Trophoblast cell (in vitro differentiated cells and primary cell): ENCODE measurements around the gene SEMA3B.

Source experiments
- DNase-seq, 2 donors: peaks; one replicate each; pipeline ENCODE4 v3.0.0-alpha.2; 2016
- H2AFZ ChIP-seq: 2 replicates; pipeline ENCODE4 v1.6.1; 2013; ENCODE audit warnings: low read length, moderate library complexity, mild to moderate bottlenecking; ENCODE audit not compliant: insufficient read depth, poor library complexity
- H2AK5ac ChIP-seq: 2 replicates; pipeline ENCODE4 v1.6.1; 2013; ENCODE audit warnings: mild to moderate bottlenecking, low read length
- H2BK120ac ChIP-seq: 2 replicates; pipeline ENCODE4 v1.6.1; 2013; ENCODE audit warnings: low read length, mild to moderate bottlenecking, moderate library complexity; ENCODE audit not compliant: insufficient read depth, poor library complexity
- H2BK12ac ChIP-seq: 2 replicates; pipeline ENCODE4 v1.6.1; 2013; ENCODE audit warnings: mild to moderate bottlenecking, low read length, moderate library complexity
- H2BK5ac ChIP-seq: 2 replicates; pipeline ENCODE4 v1.6.1; 2013; ENCODE audit warnings: low read length, low read depth, moderate library complexity, mild to moderate bottlenecking; ENCODE audit not compliant: poor library complexity
- H3K14ac ChIP-seq: 2 replicates; pipeline ENCODE4 v1.6.1; 2013; ENCODE audit warnings: mild to moderate bottlenecking, low read length
- H3K18ac ChIP-seq: 2 replicates; pipeline ENCODE4 v1.6.1; 2013; ENCODE audit warnings: mild to moderate bottlenecking, low read length
- H3K23ac ChIP-seq: 2 replicates; pipeline ENCODE4 v1.6.1; 2013; ENCODE audit warnings: low read length
- H3K27ac ChIP-seq: 2 replicates; pipeline ENCODE4 v1.5.1; 2013; ENCODE audit warnings: low read depth, mild to moderate bottlenecking, inconsistent platforms, low read length, moderate library complexity
- H3K27me3 ChIP-seq: 2 replicates; pipeline ENCODE4 v1.6.1; 2013; ENCODE audit warnings: inconsistent platforms, mild to moderate bottlenecking, low read length, moderate library complexity; ENCODE audit not compliant: insufficient read depth
- H3K36me3 ChIP-seq, 2 experiments: 1 replicate in 1 of 2; 2 replicates in 1 of 2; pipeline ENCODE4 v1.6.1; 2013; ENCODE audit warnings: low read length in 2 of 2, mild to moderate bottlenecking in 2 of 2, moderate library complexity in 1 of 2; ENCODE audit not compliant: insufficient read depth in 2 of 2, control insufficient read depth in 1 of 2
- H3K4ac ChIP-seq: 2 replicates; pipeline ENCODE4 v1.6.1; 2013; ENCODE audit warnings: low read depth, mild to moderate bottlenecking, low read length, moderate library complexity
- H3K4me1 ChIP-seq, 2 experiments: 1 replicate in 1 of 2; 2 replicates in 1 of 2; pipeline ENCODE4 v1.6.1; 2013; ENCODE audit warnings: low read length in 2 of 2, mild to moderate bottlenecking in 2 of 2, moderate library complexity in 1 of 2; ENCODE audit not compliant: insufficient read depth in 2 of 2, control insufficient read depth in 1 of 2
- H3K4me2 ChIP-seq: 2 replicates; pipeline ENCODE4 v1.6.1; 2013; ENCODE audit warnings: inconsistent platforms, mild to moderate bottlenecking, low read length, moderate library complexity
- H3K4me3 ChIP-seq: 2 replicates; pipeline ENCODE4 v1.5.1; 2013; ENCODE audit warnings: mild to moderate bottlenecking, low read depth, low read length, inconsistent platforms
- H3K79me1 ChIP-seq: one replicate; pipeline ENCODE4 v1.6.1; 2013; ENCODE audit warnings: low read length
- H3K79me2 ChIP-seq: 2 replicates; pipeline ENCODE4 v1.6.1; 2013; ENCODE audit warnings: low read length, mild to moderate bottlenecking; ENCODE audit not compliant: control insufficient read depth, insufficient read depth, poor library complexity
- H3K9ac ChIP-seq: 2 replicates; pipeline ENCODE4 v1.6.1; 2013; ENCODE audit warnings: mild to moderate bottlenecking, low read length
- H3K9me3 ChIP-seq: 2 replicates; pipeline ENCODE4 v1.6.1; 2013; ENCODE audit warnings: low read depth, mild to moderate bottlenecking, control low read depth, inconsistent platforms, low read length; ENCODE audit not compliant: insufficient read depth
- H4K12ac ChIP-seq: 2 replicates; pipeline ENCODE4 v1.6.1; 2013; ENCODE audit warnings: low read depth, mild to moderate bottlenecking, low read length, moderate library complexity
- H4K8ac ChIP-seq: 2 replicates; pipeline ENCODE4 v1.6.1; 2013; ENCODE audit warnings: low read depth, mild to moderate bottlenecking, low read length, moderate library complexity
- H4K91ac ChIP-seq: one replicate; pipeline ENCODE4 v1.6.1; 2013; ENCODE audit warnings: low read depth, mild to moderate bottlenecking, low read length, moderate library complexity
- WGBS: extraction: QIAGEN DNeasy Blood & Tissue Kit; methylation state at CpG from one replicate; pipeline ENCODE4 v1.1.7; 2013; ENCODE audit warnings: missing lambda C conversion rate; ENCODE audit not compliant: insufficient read length, insufficient coverage; ENCODE audit errors: extremely low coverage; 5-methylcytosine and 5-hydroxymethylcytosine counted together

Gene SEMA3B

DNA sequence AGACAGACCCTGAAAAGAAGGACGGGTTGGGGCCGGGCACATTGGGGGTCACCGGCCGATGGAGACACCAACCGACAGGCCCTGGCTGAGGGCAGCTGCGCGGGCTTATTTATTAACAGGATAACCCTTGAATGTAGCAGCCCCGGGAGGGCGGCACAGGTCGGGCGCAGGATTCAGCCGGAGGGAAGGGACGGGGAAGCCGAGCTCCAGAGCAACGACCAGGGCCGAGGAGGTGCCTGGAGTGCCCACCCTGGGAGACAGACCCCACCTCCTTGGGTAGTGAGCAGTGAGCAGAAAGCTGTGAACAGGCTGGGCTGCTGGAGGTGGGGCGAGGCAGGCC lies 7.8 kb downstream of the SEMA3B start:
- H3K18ac ChIP-seq, result no peak overlapping the region

DNA sequence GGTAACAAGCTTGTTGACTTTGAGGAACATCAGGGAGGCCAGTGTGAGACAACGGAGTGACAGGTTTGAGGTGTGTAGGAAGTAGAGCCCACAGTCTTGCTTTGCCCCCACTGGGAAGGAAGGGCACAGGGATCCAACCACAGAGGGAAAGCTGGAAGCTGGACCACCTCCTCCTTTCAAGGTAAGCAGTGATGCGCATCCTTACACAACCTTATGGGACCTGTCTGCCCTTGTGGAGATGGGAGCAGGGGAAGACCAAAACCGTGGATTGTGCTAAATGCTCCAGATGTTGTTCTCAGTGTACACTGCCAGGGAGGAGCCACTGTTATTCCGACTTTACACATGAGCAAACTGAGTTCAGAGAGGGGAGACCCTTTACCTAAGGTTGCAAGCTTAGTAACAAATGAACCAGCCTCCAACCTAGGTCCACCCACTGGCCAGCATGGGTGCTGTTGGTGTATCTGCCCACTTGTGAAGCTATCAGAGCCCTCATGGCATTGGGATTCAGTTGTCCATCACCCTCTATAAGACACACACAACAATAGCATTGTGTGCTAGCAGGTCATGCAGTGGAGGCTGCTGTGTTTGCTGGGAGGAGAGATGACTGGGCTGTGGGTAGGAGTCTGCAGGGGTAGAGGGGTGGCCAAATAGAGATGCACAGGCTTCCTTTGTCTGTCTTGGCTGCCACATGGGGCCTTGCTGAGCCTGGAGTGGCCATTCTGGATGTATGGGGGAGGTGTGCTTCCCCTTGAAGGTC lies 9.4 kb downstream of the SEMA3B start:
- H2BK120ac ChIP-seq, result no peak overlapping the region
- H4K8ac ChIP-seq, result no peak overlapping the region
- no peak overlapping the region for H3K4me2 ChIP-seq
- H3K4me1 ChIP-seq, result peaks cover 0 to 3% of the 10 kb centered on the region in 2 experiments
- no peak overlapping the region for H3K23ac ChIP-seq
- H3K27ac ChIP-seq, result no peak overlapping the region
- peaks cover 11% of the 10 kb centered on the region for H3K27me3 ChIP-seq
- no peak overlapping the region for H3K9ac ChIP-seq
- H2BK12ac ChIP-seq, result no peak overlapping the region
- H2AFZ ChIP-seq, result no peak overlapping the region
- H4K12ac ChIP-seq, result no peak overlapping the region
- no peak overlapping the region for H4K91ac ChIP-seq
- H3K18ac ChIP-seq, result no peak overlapping the region
- H3K79me2 ChIP-seq, result no peaks in the 10 kb centered on the region
- H3K79me1 ChIP-seq, result peaks cover under 1% of the 10 kb centered on the region
- H3K4ac ChIP-seq, result no peak overlapping the region
- H2BK5ac ChIP-seq, result no peak overlapping the region
- H3K9me3 ChIP-seq, result peaks cover 10% of the 10 kb centered on the region
- no peak overlapping the region for H3K4me3 ChIP-seq
- WGBS, result no CpG with 5 or more reads among the region's 4 CpGs
- no peaks in the 10 kb centered on the region for H3K36me3 ChIP-seq
- no peak for DNase-seq
- H3K14ac ChIP-seq, result no peak overlapping the region
- H2AK5ac ChIP-seq, result no peak overlapping the region

More for the DNA sequence above, 7.8 kb downstream of the SEMA3B start:
- Histone ChIP-seq H2BK120ac (no peak overlapping the region), H3K4me2 (no peak overlapping the region), H3K9me3 (peaks cover 10% of the 10 kb centered on the region), H3K27me3 (peaks cover 11% of the 10 kb centered on the region), H3K23ac (no peak overlapping the region), H2AK5ac (no peak overlapping the region), H3K4ac (no peak overlapping the region), H4K91ac (no peak overlapping the region), H3K4me1 (peaks cover 6 to 8% of the 10 kb centered on the region in 2 experiments), H3K14ac (no peak overlapping the region), H3K9ac (no peak overlapping the region), H2AFZ (no peak overlapping the region), H4K8ac (no peak overlapping the region), H3K36me3 (no peaks in the 10 kb centered on the region), H3K79me2 (no peaks in the 10 kb centered on the region), H3K27ac (no peak overlapping the region), H3K79me1 (peaks cover 4% of the 10 kb centered on the region), H2BK5ac (no peak overlapping the region), H3K4me3 (no peak overlapping the region), H4K12ac (no peak overlapping the region), H2BK12ac (no peak overlapping the region)
- DNase-seq, result no peak
- no CpG with 5 or more reads among the region's 17 CpGs for WGBS

DNA sequence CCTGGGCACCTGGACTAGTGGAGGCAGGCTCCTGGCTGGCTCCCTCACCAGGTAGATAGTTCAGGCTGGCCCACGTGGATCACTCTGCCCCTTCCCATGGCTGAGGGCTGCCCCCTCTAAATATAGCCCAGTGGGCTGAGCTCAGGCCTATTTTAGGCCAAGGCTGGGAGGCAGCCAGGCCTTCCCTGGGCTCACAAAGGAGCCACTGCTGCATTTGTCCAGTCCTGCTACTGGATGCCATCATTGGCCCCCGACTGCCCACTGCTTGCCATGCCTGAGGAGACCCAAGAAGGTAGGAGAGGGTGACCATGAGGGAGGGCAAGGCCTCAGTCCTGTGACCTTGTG lies 9.9 kb downstream of the SEMA3B start, which contains the start of gene LSMEM2:
TSS of gene LSMEM2 (plus strand) at position 208 of the 345 bp plus-strand sequence. CDS start at position 235, 27 bp downstream.
- Histone ChIP-seq H3K23ac (no peak within 1 kb of the TSS), H2AFZ (no peak within 1 kb of the TSS), H3K27ac (no peak within 1 kb of the TSS), H3K4me2 (no peak within 1 kb of the TSS), H2BK12ac (no peak within 1 kb of the TSS), H3K9me3 (peaks cover 10% of the 10 kb centered on the region), H4K12ac (no peak within 1 kb of the TSS), H3K4me1 (peaks cover 0 to 2% of the 10 kb centered on the region in 2 experiments), H3K27me3 (peaks cover 11% of the 10 kb centered on the region), H3K79me2 (no peaks in the 10 kb centered on the region), H2BK120ac (no peak within 1 kb of the TSS), H2AK5ac (no peak within 1 kb of the TSS), H2BK5ac (no peak within 1 kb of the TSS), H4K8ac (no peak within 1 kb of the TSS), H3K36me3 (no peaks in the 10 kb centered on the region), H3K14ac (no peak within 1 kb of the TSS), H3K79me1 (no peaks in the 10 kb centered on the region), H3K4me3 (no peak within 1 kb of the TSS), H3K18ac (no peak within 1 kb of the TSS), H3K9ac (no peak within 1 kb of the TSS), H4K91ac (no peak within 1 kb of the TSS), H3K4ac (no peak within 1 kb of the TSS)
- WGBS, result no CpG with 5 or more reads among the region's 2 CpGs
- DNase-seq, result no peak

GRCh38 chr3:50279255-50280016 lies 10.5 kb downstream of the SEMA3B start:
- H3K4me2 ChIP-seq, result no peak overlapping the region
- H3K23ac ChIP-seq, result no peak overlapping the region
- peaks cover 0 to 2% of the 10 kb centered on the region in 2 experiments for H3K4me1 ChIP-seq
- H2BK5ac ChIP-seq, result no peak overlapping the region
- H2BK12ac ChIP-seq, result no peak overlapping the region
- no peak overlapping the region for H3K4ac ChIP-seq
- no peaks in the 10 kb centered on the region for H3K79me1 ChIP-seq
- H2BK120ac ChIP-seq, result no peak overlapping the region
- no peaks in the 10 kb centered on the region for H3K36me3 ChIP-seq
- no peak overlapping the region for H4K12ac ChIP-seq
- WGBS, result no CpG with 5 or more reads among the region's 8 CpGs
- no peak overlapping the region for H3K9ac ChIP-seq
- no peak overlapping the region for H3K14ac ChIP-seq
- no peak for DNase-seq
- H2AFZ ChIP-seq, result no peak overlapping the region
- no peak overlapping the region for H3K27ac ChIP-seq
- H3K79me2 ChIP-seq, result no peaks in the 10 kb centered on the region
- no peak overlapping the region for H2AK5ac ChIP-seq
- no peak overlapping the region for H3K4me3 ChIP-seq
- no peak overlapping the region for H3K18ac ChIP-seq
- H3K27me3 ChIP-seq, result peaks cover 10% of the 10 kb centered on the region
- H4K8ac ChIP-seq, result no peak overlapping the region
- H4K91ac ChIP-seq, result no peak overlapping the region
- H3K9me3 ChIP-seq, result peaks cover 10% of the 10 kb centered on the region
